Spleen (tissue), 11 donors: Measurements from ENCODE around the gene NOA1. TPM values are rescaled to one million over a fixed set of nuclear protein-coding genes. Genes with fewer than 3 reads are reported as not detected.
A peak's percentile ranks its signal among the peaks of the same experiment; 100 is the strongest.

Experiments used
- DNase-seq: peaks from one replicate; pipeline ENCODE4 v3.0.0-alpha.2; 2020
- H3K27ac ChIP-seq, 8 donors: fragments of 200-600 bp; sonication (generic) in 7 of 8; 1 replicate in 4 of 8; 2 replicates in 4 of 8; pipeline versions ENCODE4 v1.5.0 to v1.8.0; 2016 to 2021; ENCODE audit warnings: inconsistent platforms in 4 of 8, mild to moderate bottlenecking in 4 of 8, moderate library complexity in 1 of 8
- H3K27me3 ChIP-seq, 7 donors: fragments of 200-600 bp; sonication (generic) in 6 of 7; replicated peaks in 1 of 7; 1 replicate in 4 of 7; 2 replicates in 3 of 7; pipeline versions ENCODE4 v1.5.0 to v1.8.0; 2016 to 2021; ENCODE audit warnings: inconsistent platforms in 3 of 7, mild to moderate bottlenecking in 1 of 7
- H3K36me3 ChIP-seq, 6 donors: fragments of 200-600 bp; sonication (generic) in 5 of 6; 1 replicate in 4 of 6; 2 replicates in 2 of 6; pipeline versions ENCODE4 v1.5.0 to v1.8.0; 2016 to 2021; ENCODE audit warnings: inconsistent platforms in 2 of 6
- H3K4me1 ChIP-seq, 6 donors: fragments of 200-600 bp; sonication (generic) in 5 of 6; 1 replicate in 3 of 6; 2 replicates in 3 of 6; pipeline versions ENCODE4 v1.5.0 to v1.8.0; 2016 to 2021; ENCODE audit warnings: inconsistent platforms in 3 of 6
- H3K4me3 ChIP-seq, 8 donors: fragments of 200-600 bp; sonication (generic) in 7 of 8; 1 replicate in 4 of 8; 2 replicates in 4 of 8; pipeline versions ENCODE4 v1.5.0 to v1.8.0; 2016 to 2021; ENCODE audit warnings: inconsistent platforms in 4 of 8, mild to moderate bottlenecking in 4 of 8, moderate library complexity in 2 of 8
- H3K9me3 ChIP-seq, 8 donors: fragments of 200-600 bp; sonication (generic) in 7 of 8; 1 replicate in 4 of 8; 2 replicates in 4 of 8; pipeline versions ENCODE4 v1.5.0 to v1.8.0; 2016 to 2021; ENCODE audit warnings: inconsistent platforms in 4 of 8
- POLR2A ChIP-seq, 3 donors: fragments of 450-650 bp; IDR thresholded peaks; one replicate each; pipeline ENCODE4 v1.5.1; 2017; ENCODE audit warnings: antibody characterized with exemption in 3 of 3, mild to moderate bottlenecking in 1 of 3
- POLR2AphosphoS5 ChIP-seq, 3 donors: sonication (generic); formaldehyde crosslinking; IDR thresholded peaks; one replicate each; pipeline ENCODE4 v1.5.1; 2017; ENCODE audit warnings: antibody characterized with exemption in 3 of 3
- WGBS, 5 donors: extraction: QIAGEN DNeasy Blood & Tissue Kit in 3 of 5; methylation state at CpG; one replicate each; pipeline versions ENCODE4 v1.1.5 to v1.1.7; 2013 to 2018; 5-methylcytosine and 5-hydroxymethylcytosine counted together
- intact Hi-C: fragments of 100-400 bp; cut with DNase I; formaldehyde crosslinking; loops from one replicate; pipeline ENCODE4 v1.15.0; 2023; ENCODE audit warnings: low total_unique reads
- polyA plus RNA-seq, 3 donors: library from polyadenylated mRNA; stranded (reverse); fragments of 200-250 nt; gene quantifications; one replicate each; pipeline ENCODE4 v1.2.1, GENCODE V29; 2013
- total RNA-seq, 7 donors: library from RNA; depleted of rRNA in 3 of 7; stranded (reverse); fragments of >200 nt in 3 of 7; fragmentation: NEBNext Ultra II Directional in 4 of 7; extraction: Animal tissue kit (Norgen Biotek cat#: 25700) in 4 of 7; gene quantifications; one replicate each; pipeline versions ENCODE4 v1.1.0 to v1.2.1, GENCODE V29; 2016 to 2021
- TF ChIP-seq, protein P1 (sequence below), 11 experiments: fragments of 200-600 bp in 7 of 11; fragments of 450-650 bp in 4 of 11; sonication (generic) in 4 of 11; IDR thresholded peaks in 8 of 11; conservative IDR thresholded peaks in 3 of 11; 1 replicate in 7 of 11; 2 replicates in 4 of 11; pipeline versions ENCODE4 v1.4.0 to v1.8.0; 2016 to 2021; ENCODE audit warnings: antibody characterized with exemption in 11 of 11, inconsistent platforms in 4 of 11, mild to moderate bottlenecking in 1 of 11
- donor health status: healthy with polysubstance abuse.
- donor health status: DM: no; HTN: no; CAD: no; lungs with moderate emphysema.
- donor health status: DM: no; HTN: no; CAD: no.
- donor health status: Bipolar disorder and iron deficiency.
- donor health status: healthy.
- donor health status: DM: no; HTN: no; CAD: no.
- donor health status: DM: yes; HTN: yes; CAD: no.

Gene NOA1
- total and polyA plus RNA-seq, 10 donors = 7.4 to 21.4 (median 14.2) TPM

- DNase-seq = no peak
- Histone ChIP-seq H3K4me1 (peaks cover 0 to 17% (median 7%) of the 10 kb centered on the region in 6 donors), H3K9me3 (no peaks in the 10 kb centered on the region), H3K36me3 (peaks cover 10 to 100% (median 89%) of the 10 kb centered on the region in 6 donors), H3K27ac (peak overlapping the region in 2 of 8 donors; percentile 33 to 45), H3K27me3 (no peaks in the 10 kb centered on the region), H3K4me3 (no peak overlapping the region)
- TF ChIP-seq POLR2AphosphoS5 (IDR thresholded peaks at IDR 0.05) (no peak), POLR2A (IDR thresholded peaks at IDR 0.05) (no peak)
- TF ChIP-seq, protein P1, sequence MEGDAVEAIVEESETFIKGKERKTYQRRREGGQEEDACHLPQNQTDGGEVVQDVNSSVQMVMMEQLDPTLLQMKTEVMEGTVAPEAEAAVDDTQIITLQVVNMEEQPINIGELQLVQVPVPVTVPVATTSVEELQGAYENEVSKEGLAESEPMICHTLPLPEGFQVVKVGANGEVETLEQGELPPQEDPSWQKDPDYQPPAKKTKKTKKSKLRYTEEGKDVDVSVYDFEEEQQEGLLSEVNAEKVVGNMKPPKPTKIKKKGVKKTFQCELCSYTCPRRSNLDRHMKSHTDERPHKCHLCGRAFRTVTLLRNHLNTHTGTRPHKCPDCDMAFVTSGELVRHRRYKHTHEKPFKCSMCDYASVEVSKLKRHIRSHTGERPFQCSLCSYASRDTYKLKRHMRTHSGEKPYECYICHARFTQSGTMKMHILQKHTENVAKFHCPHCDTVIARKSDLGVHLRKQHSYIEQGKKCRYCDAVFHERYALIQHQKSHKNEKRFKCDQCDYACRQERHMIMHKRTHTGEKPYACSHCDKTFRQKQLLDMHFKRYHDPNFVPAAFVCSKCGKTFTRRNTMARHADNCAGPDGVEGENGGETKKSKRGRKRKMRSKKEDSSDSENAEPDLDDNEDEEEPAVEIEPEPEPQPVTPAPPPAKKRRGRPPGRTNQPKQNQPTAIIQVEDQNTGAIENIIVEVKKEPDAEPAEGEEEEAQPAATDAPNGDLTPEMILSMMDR (IDR thresholded peaks at IDR 0.05 in 8 of 11, conservative IDR thresholded peaks at IDR 0.05 in 3 of 11) = no peak
- intact Hi-C loops = no loop called here
Observed at GRCh38 chr4:57018980-57019379, 41.6 kb upstream of the NOA1 start.

DNA sequence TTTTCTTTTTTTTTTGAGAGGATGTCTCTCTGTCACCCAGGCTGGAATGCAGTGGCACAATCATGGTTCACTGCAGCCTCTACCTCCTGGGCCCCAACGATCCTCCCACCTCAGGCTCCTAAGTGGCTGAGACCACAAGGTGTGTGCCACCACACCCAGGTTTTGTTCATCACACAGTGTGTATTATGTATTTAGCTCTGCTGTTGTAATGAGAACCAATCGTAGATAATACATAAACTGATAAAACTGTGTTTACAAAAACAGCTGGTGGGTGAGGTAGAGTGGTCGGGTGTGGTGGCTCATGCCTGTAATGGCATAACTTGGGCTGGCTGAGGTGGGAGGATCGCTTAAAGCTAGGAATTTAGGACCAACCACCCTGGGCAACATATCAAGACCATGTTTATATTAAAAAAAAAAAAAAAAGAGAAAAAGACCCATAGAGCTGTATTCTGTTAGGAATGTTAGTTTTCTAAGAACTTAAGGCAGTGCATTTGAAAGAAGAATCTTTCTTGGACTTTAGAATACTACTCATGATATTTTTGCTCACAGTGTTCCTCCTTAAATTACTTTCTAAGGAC is 36.2 kb upstream of the NOA1 start:
- Histone ChIP-seq H3K27ac (no peak overlapping the region), H3K4me3 (no peak overlapping the region), H3K36me3 (peaks cover 6 to 100% (median 97%) of the 10 kb centered on the region in 6 donors), H3K9me3 (no peaks in the 10 kb centered on the region), H3K4me1 (no peaks in the 10 kb centered on the region), H3K27me3 (no peaks in the 10 kb centered on the region)
- TF ChIP-seq POLR2A (IDR thresholded peaks at IDR 0.05) (no peak), POLR2AphosphoS5 (IDR thresholded peaks at IDR 0.05) (no peak)
- TF ChIP-seq, protein P1 (IDR thresholded peaks at IDR 0.05 in 8 of 11, conservative IDR thresholded peaks at IDR 0.05 in 3 of 11) = no peak
- DNase-seq = no peak
- 84 to 97% (median 86%) methylated on average over 4 of the region's 4 CpGs for WGBS, 5 donors
- intact Hi-C loops = no loop called here

GRCh38 chr4:56999751-57000150 is 22.3 kb upstream of the NOA1 start:
- Histone ChIP-seq H3K4me1 (peaks cover 0 to 6% (median 0%) of the 10 kb centered on the region in 6 donors), H3K36me3 (peaks cover 6 to 99% (median 88%) of the 10 kb centered on the region in 6 donors), H3K27me3 (no peaks in the 10 kb centered on the region), H3K27ac (no peak overlapping the region), H3K4me3 (no peak overlapping the region), H3K9me3 (no peaks in the 10 kb centered on the region)
- 90 to 100% (median 100%) methylated on average over 1 of the region's 1 CpG for WGBS, 5 donors
- DNase-seq = no peak
- intact Hi-C loops = no loop called here
- TF ChIP-seq POLR2AphosphoS5 (IDR thresholded peaks at IDR 0.05) (no peak), POLR2A (IDR thresholded peaks at IDR 0.05) (no peak)
- TF ChIP-seq, protein P1 (IDR thresholded peaks at IDR 0.05 in 8 of 11, conservative IDR thresholded peaks at IDR 0.05 in 3 of 11) = no peak

DNA sequence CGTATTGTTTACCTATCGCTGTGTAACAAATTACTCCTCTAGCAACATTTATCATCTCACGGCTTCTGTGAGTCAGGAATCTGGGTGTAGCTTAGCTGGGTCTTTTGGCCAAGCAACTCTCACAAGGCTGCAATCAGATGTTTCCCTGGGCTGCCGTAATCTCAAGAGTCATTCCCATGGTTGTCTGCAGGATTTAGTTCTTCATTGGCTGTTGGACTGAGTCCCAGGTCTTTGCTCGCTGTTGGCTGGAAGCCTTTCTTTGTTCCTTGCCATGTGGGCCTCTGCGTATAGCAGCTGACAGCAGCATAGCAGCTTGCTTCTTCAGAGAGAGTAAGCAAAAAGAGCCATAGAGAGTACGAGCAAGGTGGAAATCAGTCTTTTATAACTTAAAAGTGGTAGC is 18.1 kb upstream of the NOA1 start:
- no peaks in the 10 kb centered on the region for H3K27me3 ChIP-seq
- no peak for TF ChIP-seq POLR2AphosphoS5 (IDR thresholded peaks at IDR 0.05)
- TF ChIP-seq POLR2A (IDR thresholded peaks at IDR 0.05) = no peak
- TF ChIP-seq, protein P1 (IDR thresholded peaks at IDR 0.05 in 8 of 11, conservative IDR thresholded peaks at IDR 0.05 in 3 of 11) = no peak
- DNase-seq = no peak
- 76 to 91% (median 88%) methylated on average over 7 of the region's 7 CpGs for WGBS, 5 donors
- intact Hi-C loops = no loop called here
- H3K36me3 ChIP-seq = peaks cover 9 to 99% (median 90%) of the 10 kb centered on the region in 6 donors
- H3K4me1 ChIP-seq = peaks cover 0 to 31% (median 2%) of the 10 kb centered on the region in 6 donors
- no peak overlapping the region for H3K4me3 ChIP-seq
- H3K9me3 ChIP-seq = no peaks in the 10 kb centered on the region
- H3K27ac ChIP-seq = no peak overlapping the region
